Mucosa of stomach (tissue), 1 donor: Measurements from ENCODE around the gene MSX1.
A peak's percentile ranks its signal among the peaks of the same experiment; 100 is the strongest.

ENCODE experiments used
- H3K27me3 ChIP-seq: one replicate; pipeline ENCODE4 v1.7.0; 2013; ENCODE audit warnings: mild to moderate bottlenecking, low read length; ENCODE audit not compliant: control insufficient read depth, insufficient read depth
- H3K36me3 ChIP-seq: one replicate; pipeline ENCODE4 v1.7.0; 2013; ENCODE audit warnings: low read length; ENCODE audit not compliant: control insufficient read depth, insufficient read depth
- H3K4me1 ChIP-seq: one replicate; pipeline ENCODE4 v1.7.0; 2013; ENCODE audit warnings: mild to moderate bottlenecking, low read length; ENCODE audit not compliant: control insufficient read depth, insufficient read depth
- H3K4me3 ChIP-seq: one replicate; pipeline ENCODE4 v1.7.0; 2013; ENCODE audit warnings: low read length
- H3K9ac ChIP-seq: one replicate; pipeline ENCODE4 v1.7.0; 2013; ENCODE audit warnings: mild to moderate bottlenecking, low read length, moderate library complexity
- H3K9me3 ChIP-seq: one replicate; pipeline ENCODE4 v1.7.0; 2013; ENCODE audit warnings: mild to moderate bottlenecking, low read length, moderate library complexity; ENCODE audit not compliant: control insufficient read depth
- donor health status: Pancreatic carcinoma.

Gene MSX1

DNA sequence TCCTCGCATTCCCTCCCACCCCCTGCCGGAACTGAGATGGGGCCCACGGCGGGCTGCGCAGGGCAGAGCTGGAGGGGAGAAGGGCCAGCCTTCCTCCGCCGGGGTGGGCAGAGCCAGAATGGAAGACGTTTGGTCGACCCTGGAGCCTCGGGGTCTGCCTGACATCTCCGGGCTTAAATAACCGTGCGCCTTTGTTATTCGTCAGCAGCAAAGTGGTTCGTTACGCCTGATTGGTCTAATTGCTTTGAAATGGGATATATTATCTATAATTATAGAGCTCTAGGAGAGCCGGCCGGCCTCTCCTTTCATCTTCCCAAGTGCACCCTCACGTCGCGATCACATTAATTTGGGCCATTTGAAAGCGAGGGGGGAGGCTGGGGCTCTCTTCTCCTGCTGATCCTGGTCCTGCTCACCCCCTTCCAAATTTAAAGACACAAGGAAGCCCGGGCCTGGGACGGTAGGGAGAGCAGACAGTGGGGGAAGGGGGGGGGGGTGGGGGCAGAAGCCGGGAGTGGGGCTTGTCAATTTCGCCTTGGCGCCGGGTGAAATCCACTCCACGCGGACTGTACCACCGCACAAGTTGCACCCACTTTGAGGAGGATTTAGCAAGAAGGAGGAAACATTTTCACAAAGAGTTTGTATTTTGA, 4.7 kb upstream of the MSX1 start:
- H3K4me3 ChIP-seq = no peak overlapping the region
- peaks cover 21% of the 10 kb centered on the region for H3K4me1 ChIP-seq
- no peaks in the 10 kb centered on the region for H3K36me3 ChIP-seq
- H3K9me3 ChIP-seq = peaks cover 5% of the 10 kb centered on the region
- no peak overlapping the region for H3K9ac ChIP-seq
- peaks cover 93% of the 10 kb centered on the region for H3K27me3 ChIP-seq

DNA sequence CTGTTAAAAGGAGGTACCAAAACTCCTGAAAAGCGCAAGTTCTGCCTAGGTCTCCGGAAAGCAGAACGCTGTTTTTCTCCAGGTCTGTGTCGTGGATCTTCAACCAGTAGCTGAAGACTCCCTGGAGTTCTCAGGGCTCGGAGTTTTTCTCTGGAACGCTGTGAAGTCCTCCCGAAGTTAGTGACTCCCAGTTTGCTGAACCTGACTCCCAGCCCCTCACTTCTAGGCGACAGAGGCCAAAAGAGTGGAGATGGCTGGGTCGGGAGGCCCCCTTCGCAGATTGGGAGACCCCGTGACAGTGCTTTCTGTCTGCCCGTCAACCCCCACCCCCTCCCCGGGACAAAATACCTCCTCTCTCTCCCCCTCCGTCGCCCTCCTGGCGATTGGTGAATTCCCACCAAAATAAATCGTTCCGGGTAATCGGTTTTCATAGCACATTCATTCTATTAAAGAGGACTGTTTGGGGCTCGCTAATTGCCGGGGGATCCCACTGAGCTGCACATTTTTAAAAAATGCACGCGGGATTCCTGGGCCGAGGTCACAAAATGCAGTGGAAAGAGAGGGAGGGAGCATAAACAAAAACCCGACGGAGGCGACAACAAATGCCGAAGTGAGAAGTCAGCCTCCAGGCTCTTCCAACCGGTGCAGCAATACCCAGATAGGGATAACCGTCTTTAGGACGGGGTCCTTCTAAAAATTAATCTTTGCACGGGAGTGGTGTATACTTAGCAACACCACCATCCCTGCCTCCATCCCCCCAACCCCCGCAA, 4.0 kb upstream of the MSX1 start:
- peaks cover 96% of the 10 kb centered on the region for H3K27me3 ChIP-seq
- no peaks in the 10 kb centered on the region for H3K36me3 ChIP-seq

DNA sequence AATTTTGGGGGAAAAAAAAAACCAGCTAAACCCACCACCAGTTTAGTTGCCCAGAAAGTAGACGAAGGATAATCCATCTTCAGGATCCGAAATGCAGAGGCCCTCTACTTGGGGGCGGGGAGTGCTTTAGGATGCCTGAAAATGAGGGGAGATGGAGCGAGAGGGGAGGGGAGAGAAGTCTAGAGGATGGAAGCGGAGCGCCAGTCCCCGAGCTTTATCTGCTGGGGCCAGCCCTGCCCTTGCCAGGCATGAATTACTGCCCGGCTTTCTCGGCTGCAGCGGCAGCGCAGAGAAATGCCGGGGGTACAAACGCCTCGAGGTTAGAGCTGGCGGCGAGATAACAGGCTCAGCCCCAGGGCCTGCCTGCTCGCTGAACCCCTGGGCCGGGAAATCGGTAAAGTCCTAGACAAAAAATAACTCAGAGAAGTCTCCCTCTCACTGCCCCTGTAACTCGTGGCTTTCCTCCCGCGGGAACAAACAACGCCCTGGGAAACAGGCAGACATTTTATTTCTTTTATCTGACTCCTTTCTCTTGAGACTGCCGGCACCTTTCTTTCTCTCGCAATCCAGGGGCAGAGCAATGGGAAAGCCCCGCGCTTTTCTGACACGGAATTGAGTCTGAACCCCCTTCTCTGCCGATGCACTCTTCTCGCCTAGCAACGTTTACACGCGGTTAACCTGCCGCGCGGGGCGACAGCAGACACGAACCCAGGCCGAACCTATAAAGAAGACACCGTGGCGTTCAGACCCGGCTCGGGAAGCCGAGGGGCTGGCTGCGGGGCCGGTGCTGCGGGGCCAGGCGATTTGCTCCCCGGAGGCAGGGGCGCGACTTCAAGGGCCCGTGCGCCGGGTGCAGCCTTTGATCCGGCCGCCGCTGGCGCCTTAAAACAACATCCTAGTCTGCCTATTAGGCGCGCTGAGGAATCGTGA, 3.1 kb upstream of the MSX1 start:
- Histone ChIP-seq H3K36me3 (no peaks in the 10 kb centered on the region), H3K9ac (no peak overlapping the region), H3K9me3 (peaks cover 5% of the 10 kb centered on the region), H3K4me1 (peaks cover 29% of the 10 kb centered on the region), H3K4me3 (no peak overlapping the region), H3K27me3 (peaks cover 96% of the 10 kb centered on the region)

More for the DNA sequence above, 4.0 kb upstream of the MSX1 start:
- Histone ChIP-seq H3K4me1 (peaks cover 24% of the 10 kb centered on the region), H3K9me3 (peaks cover 5% of the 10 kb centered on the region), H3K4me3 (no peak overlapping the region), H3K9ac (no peak overlapping the region)

DNA sequence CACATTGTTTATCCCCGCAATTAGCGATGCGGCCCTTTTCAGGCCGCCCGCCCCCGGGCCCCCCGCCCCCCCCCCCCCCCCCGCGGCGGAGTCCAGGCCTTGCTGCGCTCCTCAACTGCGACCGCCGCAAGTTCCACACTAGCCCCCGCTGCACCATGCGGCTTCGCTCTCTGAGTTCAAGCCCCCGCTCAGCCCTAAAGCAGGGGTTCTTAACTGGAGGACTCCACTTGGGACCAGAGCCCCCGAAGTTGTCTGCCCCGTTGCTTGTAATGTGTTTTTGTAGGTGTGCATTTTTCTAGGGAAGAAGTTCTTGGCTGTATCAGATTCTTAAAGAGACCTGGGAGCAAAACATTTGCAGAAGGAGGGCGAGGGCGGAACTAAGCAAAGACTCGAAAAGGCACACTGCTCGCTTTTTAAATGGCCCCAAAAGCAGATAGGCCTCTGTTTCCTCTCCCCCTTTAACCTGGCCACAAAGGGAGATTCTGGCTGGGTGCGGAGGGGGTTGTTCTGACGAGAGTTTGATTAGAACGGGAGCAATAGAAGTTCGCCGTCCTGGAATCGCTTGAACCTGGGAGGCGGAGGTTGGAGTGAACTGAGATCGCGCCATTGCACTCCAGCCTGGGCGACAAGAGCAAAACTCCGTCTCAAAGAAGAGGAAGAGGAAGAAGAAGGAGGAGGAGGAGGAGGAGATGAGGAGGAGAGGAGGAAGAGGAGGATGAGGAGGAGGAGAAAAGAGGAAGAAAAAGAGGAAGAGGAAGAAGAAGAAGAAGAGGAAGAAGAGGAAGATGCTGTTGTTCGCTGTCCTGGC, 2.3 kb upstream of the MSX1 start:
- H3K4me3 ChIP-seq = no peak overlapping the region
- no peaks in the 10 kb centered on the region for H3K36me3 ChIP-seq
- H3K27me3 ChIP-seq = peaks cover 96% of the 10 kb centered on the region
- peaks cover 29% of the 10 kb centered on the region for H3K4me1 ChIP-seq
- H3K9ac ChIP-seq = no peak overlapping the region
- peaks cover 5% of the 10 kb centered on the region for H3K9me3 ChIP-seq

DNA sequence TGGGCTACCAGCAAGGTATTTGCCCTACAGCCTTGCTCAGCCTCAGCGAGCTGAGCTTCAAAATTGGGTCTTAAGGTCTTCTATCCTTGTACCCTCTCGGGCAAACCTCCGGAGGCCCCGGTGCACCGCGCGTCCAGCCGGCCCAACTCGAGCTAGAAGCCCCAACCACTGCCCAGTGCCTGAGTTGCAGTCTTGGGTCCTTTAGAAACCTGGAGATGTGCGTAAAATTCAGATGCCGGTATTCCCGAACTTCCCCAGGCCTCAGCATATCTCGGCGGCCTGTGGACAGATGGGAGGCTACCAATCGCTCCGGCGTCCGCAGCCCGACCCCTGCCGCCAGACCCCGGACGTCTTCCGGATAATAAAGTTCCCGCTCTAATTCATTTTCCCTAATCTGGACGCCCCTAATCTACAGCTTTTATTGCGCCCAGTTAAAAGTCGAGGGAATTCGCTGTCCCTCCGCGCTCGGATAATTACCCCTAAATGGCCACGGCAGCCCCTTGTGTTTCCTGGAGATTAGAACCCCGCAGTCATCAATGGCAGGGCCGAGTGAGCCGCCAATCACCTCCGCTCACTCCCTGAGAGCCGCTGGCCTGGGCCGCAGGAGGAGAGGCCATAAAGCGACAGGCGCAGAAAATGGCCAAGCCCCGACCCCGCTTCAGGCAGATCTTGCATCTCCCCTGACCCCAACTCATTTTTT, 1.5 kb upstream of the MSX1 start:
- peaks cover 29% of the 10 kb centered on the region for H3K4me1 ChIP-seq
- no peak overlapping the region for H3K4me3 ChIP-seq
- H3K27me3 ChIP-seq = peaks cover 96% of the 10 kb centered on the region
- peaks cover 5% of the 10 kb centered on the region for H3K9me3 ChIP-seq
- H3K9ac ChIP-seq = no peak overlapping the region
- H3K36me3 ChIP-seq = no peaks in the 10 kb centered on the region

DNA sequence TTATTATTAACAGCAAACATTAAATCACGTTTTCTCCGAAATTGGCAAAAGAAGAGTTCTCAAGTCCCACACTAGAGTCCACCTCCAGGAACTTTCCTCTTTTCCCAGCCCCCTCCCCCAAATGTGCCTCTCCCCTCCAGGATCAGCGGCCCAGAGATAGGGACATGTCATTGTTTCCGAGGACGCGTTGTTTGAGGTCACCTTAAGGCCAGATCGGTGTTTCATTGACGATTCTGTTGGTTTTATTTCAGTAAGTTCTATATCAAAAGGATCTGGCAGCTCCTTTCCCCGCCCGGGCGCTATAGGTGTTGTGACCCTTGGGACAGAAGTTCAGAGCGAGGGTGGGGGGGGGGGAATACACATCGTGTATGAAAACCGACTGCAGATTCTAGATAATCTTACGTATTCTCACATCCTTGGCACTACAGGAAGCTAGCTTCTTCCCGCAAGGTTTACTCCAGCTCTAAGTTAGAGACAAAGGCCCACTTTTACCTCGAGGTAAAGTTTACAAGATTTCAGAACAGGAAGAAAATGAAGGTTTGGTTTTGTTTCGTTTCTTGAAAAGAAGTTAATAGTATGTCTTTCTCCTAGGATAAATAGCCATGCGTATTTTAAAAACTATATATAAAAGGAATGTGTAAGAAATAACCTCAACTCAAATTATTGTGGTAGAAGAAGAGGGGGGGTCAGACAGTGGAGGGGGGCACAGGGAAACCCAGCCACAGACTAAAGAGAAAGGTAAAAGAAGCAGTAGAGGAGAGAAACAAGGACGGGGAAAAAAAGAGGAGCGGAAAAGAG, 739 bp upstream of the MSX1 start:
- Histone ChIP-seq H3K9me3 (peaks cover 5% of the 10 kb centered on the region), H3K27me3 (peaks cover 92% of the 10 kb centered on the region), H3K9ac (no peak overlapping the region), H3K4me3 (peak overlapping the region; percentile 25), H3K4me1 (peaks cover 21% of the 10 kb centered on the region), H3K36me3 (no peaks in the 10 kb centered on the region)

DNA sequence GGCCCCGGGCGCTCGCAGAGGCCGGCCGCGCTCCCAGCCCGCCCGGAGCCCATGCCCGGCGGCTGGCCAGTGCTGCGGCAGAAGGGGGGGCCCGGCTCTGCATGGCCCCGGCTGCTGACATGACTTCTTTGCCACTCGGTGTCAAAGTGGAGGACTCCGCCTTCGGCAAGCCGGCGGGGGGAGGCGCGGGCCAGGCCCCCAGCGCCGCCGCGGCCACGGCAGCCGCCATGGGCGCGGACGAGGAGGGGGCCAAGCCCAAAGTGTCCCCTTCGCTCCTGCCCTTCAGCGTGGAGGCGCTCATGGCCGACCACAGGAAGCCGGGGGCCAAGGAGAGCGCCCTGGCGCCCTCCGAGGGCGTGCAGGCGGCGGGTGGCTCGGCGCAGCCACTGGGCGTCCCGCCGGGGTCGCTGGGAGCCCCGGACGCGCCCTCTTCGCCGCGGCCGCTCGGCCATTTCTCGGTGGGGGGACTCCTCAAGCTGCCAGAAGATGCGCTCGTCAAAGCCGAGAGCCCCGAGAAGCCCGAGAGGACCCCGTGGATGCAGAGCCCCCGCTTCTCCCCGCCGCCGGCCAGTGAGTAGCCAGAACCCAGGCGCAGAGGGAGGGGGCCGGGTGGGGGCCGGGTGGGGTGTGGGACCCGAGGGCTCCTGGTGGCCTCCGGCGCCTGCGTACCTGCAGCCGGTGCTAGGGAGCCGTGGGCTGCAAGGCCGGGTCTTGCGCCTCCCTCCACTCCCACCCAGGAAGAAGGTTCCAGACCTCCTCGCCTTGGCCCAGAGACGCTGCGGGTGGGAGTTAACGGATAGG, 534 bp downstream of the MSX1 start:
- Histone ChIP-seq H3K9me3 (peaks cover 5% of the 10 kb centered on the region), H3K9ac (peak overlapping the region; percentile 13), H3K4me1 (peaks cover 21% of the 10 kb centered on the region), H3K27me3 (peaks cover 92% of the 10 kb centered on the region), H3K36me3 (no peaks in the 10 kb centered on the region), H3K4me3 (peak overlapping the region; percentile 33)

DNA sequence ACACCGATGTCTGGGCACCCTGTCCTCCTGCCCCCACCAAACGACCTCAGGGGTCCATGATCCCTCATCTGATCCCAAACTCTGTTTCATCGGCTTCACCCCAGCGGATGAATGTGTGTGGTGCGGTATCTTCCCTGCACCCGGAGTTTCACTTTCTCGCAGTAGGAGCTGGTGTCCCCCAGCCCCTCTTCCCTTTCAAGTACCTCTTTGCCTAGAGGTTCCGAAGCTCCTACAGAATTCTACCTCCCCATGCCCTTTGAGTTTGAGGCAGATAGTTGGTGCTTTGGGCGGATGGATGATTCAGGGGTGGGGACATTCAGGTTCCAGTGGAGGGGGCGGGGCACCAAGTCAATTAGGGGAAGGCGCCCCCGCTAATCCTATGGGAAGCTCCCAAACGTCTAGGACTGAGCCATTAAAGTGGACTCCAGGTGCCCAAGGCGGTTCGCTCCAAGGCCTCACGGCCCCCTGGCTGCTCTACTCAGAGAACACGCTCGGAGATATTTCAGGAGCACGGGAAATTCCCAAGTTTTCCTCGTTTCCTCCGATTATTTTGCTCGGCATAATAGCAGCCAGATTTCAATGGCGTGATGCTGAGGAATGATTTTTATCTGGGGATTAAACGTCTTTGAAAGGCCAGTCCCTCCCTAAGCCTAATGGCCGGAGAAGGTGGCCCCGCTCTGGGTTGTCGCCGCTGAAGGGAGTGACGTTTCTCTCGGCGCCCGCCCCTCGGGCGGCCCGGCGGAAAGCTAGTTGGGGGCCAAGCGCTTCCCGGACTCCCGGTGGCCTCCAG, 1.3 kb downstream of the MSX1 start:
- peaks cover 5% of the 10 kb centered on the region for H3K9me3 ChIP-seq
- H3K4me3 ChIP-seq = peak overlapping the region; percentile 33
- peaks cover 92% of the 10 kb centered on the region for H3K27me3 ChIP-seq
- peaks cover 23% of the 10 kb centered on the region for H3K4me1 ChIP-seq
- no peaks in the 10 kb centered on the region for H3K36me3 ChIP-seq
- H3K9ac ChIP-seq = peak overlapping the region; percentile 13

DNA sequence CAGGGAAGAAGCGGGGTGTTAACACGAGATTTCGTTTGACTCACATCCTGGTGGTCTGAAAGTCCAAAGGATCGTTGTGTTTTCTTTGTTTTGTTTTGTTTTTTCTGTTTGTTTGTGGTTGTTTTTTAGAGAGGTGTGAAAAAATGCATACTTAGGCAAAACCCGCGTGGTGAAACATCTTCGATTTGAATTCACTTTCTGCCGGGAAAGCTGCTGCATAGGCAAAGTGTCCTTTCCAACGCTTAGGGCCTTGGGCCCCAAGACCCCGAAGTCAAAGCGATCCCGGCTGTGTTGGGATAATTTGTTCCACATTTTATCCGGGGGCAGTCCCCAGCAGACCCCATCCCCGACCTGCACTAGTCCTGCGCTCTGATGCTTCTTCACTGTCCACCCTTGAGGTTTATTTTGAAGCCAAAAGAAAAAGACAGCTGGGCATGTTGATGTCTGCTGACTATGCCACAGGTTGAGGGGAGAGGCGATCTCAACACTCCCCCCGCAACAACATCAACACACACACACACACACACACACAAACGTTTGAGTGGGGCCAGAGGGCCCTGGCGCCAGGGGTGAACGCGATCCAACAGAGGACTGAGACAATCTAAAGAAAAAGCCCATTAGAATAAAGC, 2.0 kb downstream of the MSX1 start:
- peaks cover 92% of the 10 kb centered on the region for H3K27me3 ChIP-seq
- H3K9me3 ChIP-seq = peaks cover 5% of the 10 kb centered on the region
- H3K9ac ChIP-seq = no peak overlapping the region
- H3K36me3 ChIP-seq = no peaks in the 10 kb centered on the region
- H3K4me1 ChIP-seq = peaks cover 24% of the 10 kb centered on the region
- H3K4me3 ChIP-seq = no peak overlapping the region
